Measurements from ENCODE around the gene KYAT1.

- no peak for TF ChIP-seq EZH2 (IDR thresholded peaks at IDR 0.05; ENCODE audit: borderline replicate concordance, low read depth, low read length, severe bottlenecking)
- TF ChIP-seq, protein P1, sequence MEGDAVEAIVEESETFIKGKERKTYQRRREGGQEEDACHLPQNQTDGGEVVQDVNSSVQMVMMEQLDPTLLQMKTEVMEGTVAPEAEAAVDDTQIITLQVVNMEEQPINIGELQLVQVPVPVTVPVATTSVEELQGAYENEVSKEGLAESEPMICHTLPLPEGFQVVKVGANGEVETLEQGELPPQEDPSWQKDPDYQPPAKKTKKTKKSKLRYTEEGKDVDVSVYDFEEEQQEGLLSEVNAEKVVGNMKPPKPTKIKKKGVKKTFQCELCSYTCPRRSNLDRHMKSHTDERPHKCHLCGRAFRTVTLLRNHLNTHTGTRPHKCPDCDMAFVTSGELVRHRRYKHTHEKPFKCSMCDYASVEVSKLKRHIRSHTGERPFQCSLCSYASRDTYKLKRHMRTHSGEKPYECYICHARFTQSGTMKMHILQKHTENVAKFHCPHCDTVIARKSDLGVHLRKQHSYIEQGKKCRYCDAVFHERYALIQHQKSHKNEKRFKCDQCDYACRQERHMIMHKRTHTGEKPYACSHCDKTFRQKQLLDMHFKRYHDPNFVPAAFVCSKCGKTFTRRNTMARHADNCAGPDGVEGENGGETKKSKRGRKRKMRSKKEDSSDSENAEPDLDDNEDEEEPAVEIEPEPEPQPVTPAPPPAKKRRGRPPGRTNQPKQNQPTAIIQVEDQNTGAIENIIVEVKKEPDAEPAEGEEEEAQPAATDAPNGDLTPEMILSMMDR (IDR thresholded peaks at IDR 0.05; ENCODE audit: borderline replicate concordance, extremely low read depth, low read length, poor library complexity, severe bottlenecking): no peak
These were observed 16.6 kb upstream of the KYAT1 start for GRCh38 chr9:128898382-128898781.

All from DND-41 (cell line).